Activated CD4-positive, alpha-beta T cell treated with anti-CD3 and anti-CD28 coated beads for 4 hours (primary cell): ENCODE measurements around the gene TNFRSF14.

Experiments
- DNase-seq, 2 donors: peaks; one replicate each; pipeline ENCODE4 v3.0.0-alpha.2; 2020

Gene TNFRSF14

GRCh38 chr1:2523891-2524609 is 32.1 kb upstream of the TNFRSF14 start:
- no peak for DNase-seq

- DNase-seq, result no peak
Observed at GRCh38 chr1:2525572-2525919, 30.6 kb upstream of the TNFRSF14 start.

- peak; percentile 85 to 92 for DNase-seq
Observed at GRCh38 chr1:2525920-2526823, 30.0 kb upstream of the TNFRSF14 start, which contains the start of gene PANK4. Gene PANK4, minus strand, starts transcription at chr1:2526596. Its CDS starts 9 bp downstream, at chr1:2526587.

- peak; percentile 55 to 61 for DNase-seq
Observed at GRCh38 chr1:2526824-2527555, 29.2 kb upstream of the TNFRSF14 start.

GRCh38 chr1:2527556-2527860 is 28.7 kb upstream of the TNFRSF14 start:
- no peak for DNase-seq

- no peak for DNase-seq
Observed at GRCh38 chr1:2528016-2528415, 28.2 kb upstream of the TNFRSF14 start.

GRCh38 chr1:2528611-2528965 is 27.6 kb upstream of the TNFRSF14 start:
- no peak for DNase-seq

GRCh38 chr1:2528966-2529783 is 27.0 kb upstream of the TNFRSF14 start:
- DNase-seq, result peak; percentile 50 to 64

GRCh38 chr1:2529784-2530512 is 26.2 kb upstream of the TNFRSF14 start, which contains the start of gene HES5:
Gene HES5, minus strand, starts transcription at chr1:2530263. Its CDS starts 99 bp downstream, at chr1:2530164.
- peak in 1 of 2 donors; percentile 26 for DNase-seq

- no peak for DNase-seq
Observed at GRCh38 chr1:2530513-2531361, 25.4 kb upstream of the TNFRSF14 start.

GRCh38 chr1:2532485-2533160 is 23.5 kb upstream of the TNFRSF14 start:
- DNase-seq, result no peak

GRCh38 chr1:2533365-2533764 is 22.8 kb upstream of the TNFRSF14 start:
- no peak for DNase-seq

GRCh38 chr1:2534315-2534686 is 21.9 kb upstream of the TNFRSF14 start:
- DNase-seq, result no peak

- no peak for DNase-seq
Observed at GRCh38 chr1:2534687-2535441, 21.3 kb upstream of the TNFRSF14 start.

GRCh38 chr1:2535455-2535854 is 20.7 kb upstream of the TNFRSF14 start:
- DNase-seq, result no peak

GRCh38 chr1:2535981-2536380 is 20.2 kb upstream of the TNFRSF14 start:
- no peak for DNase-seq

- DNase-seq, result no peak
Observed at GRCh38 chr1:2537784-2538115, 18.4 kb upstream of the TNFRSF14 start.

GRCh38 chr1:2538376-2538775 is 17.8 kb upstream of the TNFRSF14 start:
- no peak for DNase-seq

GRCh38 chr1:2538872-2539271 is 17.3 kb upstream of the TNFRSF14 start:
- no peak for DNase-seq
